ENCODE measurements around the gene HCN2. TPM values are rescaled to one million over a fixed set of nuclear protein-coding genes. Genes with fewer than 3 reads are reported as not detected.

The HCN2 gene
- total and polyA plus RNA-seq, 2 of the 8 experiments (the other 6 are each of a cell fraction or from before 2014, with no cell fraction given) = 1.0 to 4.0 TPM

GRCh38 chr19:618247-618619 is 28.6 kb downstream of the HCN2 start:
- H4K8ac ChIP-seq (ENCODE audit: extremely low read depth, insufficient read depth, low read length) = no peak overlapping the region
- H2BK15ac ChIP-seq (ENCODE audit: low read length) = no peak overlapping the region
- H3K4ac ChIP-seq (replicated peaks; ENCODE audit: insufficient read length, low read depth, low read length) = no peak overlapping the region
- H3K4me2 ChIP-seq (ENCODE audit: insufficient read depth in 1 of 2, low read depth in 2 of 2, low read length in 2 of 2) = no peak overlapping the region
- H2AFZ ChIP-seq (ENCODE audit: low read length) = no peak overlapping the region
- no peak overlapping the region for H2AK5ac ChIP-seq (ENCODE audit: low read depth, low read length)
- DNase-seq (ENCODE audit: low read depth in 1 of 2, low spot score in 2 of 2) (no peak), FAIRE-seq (no peak)
- no peaks in the 10 kb centered on the region for H3K9me3 ChIP-seq (ENCODE audit: insufficient read depth in 2 of 2, low read depth in 1 of 2, low read length in 1 of 2)
- no peak overlapping the region for H2BK5ac ChIP-seq (ENCODE audit: low read depth, low read length)
- no peaks in the 10 kb centered on the region for H3K79me2 ChIP-seq (ENCODE audit: control insufficient read depth in 1 of 2, insufficient read depth in 2 of 2, low read length in 2 of 2)
- no peak overlapping the region for H2BK20ac ChIP-seq (ENCODE audit: low read length)
- H3K14ac ChIP-seq (ENCODE audit: insufficient read length) = no peak overlapping the region
- H3K79me1 ChIP-seq (ENCODE audit: low read depth, low read length) = no peaks in the 10 kb centered on the region
- no peak overlapping the region for H2BK120ac ChIP-seq (replicated peaks; ENCODE audit: low read depth, low read length)
- peaks cover 0 to 9% of the 10 kb centered on the region in 2 experiments for H4K20me1 ChIP-seq (replicated peaks in 1 of 2; ENCODE audit: control insufficient read depth in 1 of 2, insufficient read depth in 2 of 2, low read length in 2 of 2)
- TF ChIP-seq CTBP2 (IDR thresholded peaks at IDR 0.05; ENCODE audit: borderline replicate concordance, insufficient read depth, insufficient read length, low read length) = no peak
- no peak overlapping the region for H3K56ac ChIP-seq (replicated peaks; ENCODE audit: insufficient read length, low read depth, low read length)
- H3K23ac ChIP-seq (ENCODE audit: insufficient read length) = no peak overlapping the region
- ChIA-PET CTCF (ENCODE audit: partially characterized antibody) (interaction anchor here (0.6 to 1.1 kb wide), 4 partner anchors 17 to 128 kb away, joined by 3 read pairs; no protein-coding TSS in a partner anchor), POLR2A (ENCODE audit: partially characterized antibody) (interaction anchor here (1.1 to 1.6 kb wide), 3 partner anchors 8 to 85 kb away, joined by 3 read pairs; no protein-coding TSS in a partner anchor)
- no peak overlapping the region for H3K18ac ChIP-seq (ENCODE audit: extremely low read depth, low read length)
- no peak overlapping the region for H4K5ac ChIP-seq (ENCODE audit: insufficient read length, low read depth, low read length)
- H3K36me3 ChIP-seq (ENCODE audit: control insufficient read depth in 2 of 4, insufficient read depth in 4 of 4, low read length in 3 of 4) = peaks cover 4 to 60% (median 29%) of the 10 kb centered on the region in 4 experiments; a peak in 5 of 8 replicates
- no peak overlapping the region for H3K4me3 ChIP-seq (ENCODE audit: extremely low read depth in 1 of 4, insufficient read depth in 2 of 4, low read depth in 3 of 4, low read length in 4 of 4)
- H3K27me3 ChIP-seq (replicated peaks in 1 of 4; ENCODE audit: control insufficient read depth in 3 of 4, extremely low read depth in 1 of 4, insufficient read depth in 3 of 4, low read length in 3 of 4) = no peaks in the 10 kb centered on the region
- no peak overlapping the region for H2BK12ac ChIP-seq (ENCODE audit: low read depth, low read length)
- H3K27ac ChIP-seq (ENCODE audit: low read depth, low read length) = no peak overlapping the region
- no peak overlapping the region for H3K9ac ChIP-seq (replicated peaks in 1 of 4; ENCODE audit: extremely low read depth in 1 of 4, low read depth in 3 of 4, low read length in 3 of 4)
- H3K4me1 ChIP-seq (replicated peaks in 1 of 4; ENCODE audit: control insufficient read depth in 3 of 4, insufficient read depth in 4 of 4, low read length in 3 of 4) = no peaks in the 10 kb centered on the region
- 93% methylated on average over 11 of the region's 19 CpGs; no CpG with 5 or more reads in 1 of the 2 experiments for WGBS, 2 experiments (ENCODE audit: extremely low coverage in 1 of 2, insufficient coverage in 1 of 2, insufficient read length in 1 of 2, insufficient replicate concordance in 2 of 2, low coverage in 1 of 2, low lambda C conversion rate in 2 of 2, missing lambda C conversion rate in 1 of 2)
- H3K23me2 ChIP-seq (ENCODE audit: low read depth, low read length) = no peaks in the 10 kb centered on the region
- no peak overlapping the region for H4K91ac ChIP-seq (replicated peaks; ENCODE audit: insufficient read length, low read length)
